Activated T-helper 2 cell treated with anti-CD3 and anti-CD28 coated beads, Interferon-gamma antibody, Interleukin-2, Interleukin-4, amounts not matched to agents 10 μg/mL and 5 μg/mL and 100 μg/mL, durations not matched to agents 14 hours and 24 hours and 36 hours (primary cell): ENCODE measurements around the gene BLZF1. TPM values are rescaled to one million over a fixed set of nuclear protein-coding genes. Genes with fewer than 3 reads are reported as not detected.
A peak's percentile ranks its signal among the peaks of the same experiment; 100 is the strongest.
"Not testable (repeated sequence)": the region's sequence is repeated elsewhere in the genome, so short reads cannot be mapped to it uniquely, and the experiment has no call there.

Experiments used
- DNase-seq: peaks from one replicate; pipeline ENCODE4 v3.0.0; 2021; ENCODE audit warnings: low spot score
- H3K27ac Mint-ChIP-seq: one replicate; pipeline ENCODE4 v1.8.0; 2021; ENCODE audit warnings: mixed read lengths
- H3K27me3 Mint-ChIP-seq: one replicate; pipeline ENCODE4 v1.8.0; 2021; ENCODE audit warnings: low read depth, mixed read lengths
- H3K36me3 Mint-ChIP-seq: one replicate; pipeline ENCODE4 v1.8.0; 2021; ENCODE audit warnings: low read depth, mixed read lengths
- H3K4me1 Mint-ChIP-seq: one replicate; pipeline ENCODE4 v1.8.0; 2021; ENCODE audit warnings: low read depth, mixed read lengths
- H3K4me3 Mint-ChIP-seq: one replicate; pipeline ENCODE4 v1.8.0; 2021; ENCODE audit warnings: low read depth, mild to moderate bottlenecking, moderate library complexity, mixed read lengths
- H3K9me3 Mint-ChIP-seq: one replicate; pipeline ENCODE4 v1.8.0; 2021; ENCODE audit warnings: mixed read lengths
- intact Hi-C: fragments of 100-400 bp; cut with micrococcal nuclease; formaldehyde crosslinking; loops from one replicate; pipeline ENCODE4 v1.15.1; 2023
- total RNA-seq: library from RNA; stranded (reverse); gene quantifications from 2 replicates; pipeline ENCODE4 v1.2.3, GENCODE V29; 2022

Gene BLZF1, protein sequence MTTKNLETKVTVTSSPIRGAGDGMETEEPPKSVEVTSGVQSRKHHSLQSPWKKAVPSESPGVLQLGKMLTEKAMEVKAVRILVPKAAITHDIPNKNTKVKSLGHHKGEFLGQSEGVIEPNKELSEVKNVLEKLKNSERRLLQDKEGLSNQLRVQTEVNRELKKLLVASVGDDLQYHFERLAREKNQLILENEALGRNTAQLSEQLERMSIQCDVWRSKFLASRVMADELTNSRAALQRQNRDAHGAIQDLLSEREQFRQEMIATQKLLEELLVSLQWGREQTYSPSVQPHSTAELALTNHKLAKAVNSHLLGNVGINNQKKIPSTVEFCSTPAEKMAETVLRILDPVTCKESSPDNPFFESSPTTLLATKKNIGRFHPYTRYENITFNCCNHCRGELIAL
- 11.8 and 11.9 TPM in 2 replicates for total RNA-seq

DNA sequence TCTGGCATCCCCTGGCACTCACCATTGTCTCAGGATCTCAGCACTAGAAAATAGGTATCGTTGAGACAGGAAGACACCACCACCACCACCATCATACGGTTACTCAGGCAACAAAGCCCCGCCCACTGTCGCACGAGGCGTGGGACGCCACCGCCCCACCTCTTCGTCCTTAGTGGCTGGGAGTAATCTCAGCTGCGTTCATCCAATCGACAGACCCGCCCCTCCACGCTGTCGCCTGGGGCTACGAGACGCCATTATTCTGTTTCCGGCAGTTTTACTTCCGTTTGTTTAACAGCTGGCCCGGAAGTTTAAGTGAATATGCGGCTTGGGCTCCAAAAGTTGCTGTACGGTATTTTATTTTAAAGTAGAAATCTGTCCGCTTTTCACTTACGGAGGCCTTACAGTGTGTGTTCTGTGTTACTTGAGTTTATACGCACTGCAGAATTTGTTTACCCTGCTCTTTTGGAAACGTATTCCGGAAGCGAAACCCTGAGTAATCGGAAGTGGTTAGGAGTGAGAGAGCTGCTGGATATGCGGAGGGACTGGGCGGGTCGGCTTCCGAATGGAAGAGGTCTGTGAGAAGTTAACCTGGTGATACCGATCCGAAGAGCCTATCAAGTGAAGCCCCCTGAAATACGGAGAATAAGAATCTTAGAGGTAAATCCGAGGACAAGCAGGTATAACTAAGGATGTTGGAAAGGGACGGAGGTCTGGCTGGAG is at the start of gene BLZF1, which contains the start of gene NME7:
Gene BLZF1, plus strand, starts transcription at position 510 of the 720 bp plus-strand sequence. CDS start 1,328 bp downstream, outside the sequence.
Gene NME7, minus strand, starts transcription at position 112 of the 720 bp plus-strand sequence. Its CDS starts 87 bp downstream, at position 25.
- H3K27me3 Mint-ChIP-seq = no peaks in the 10 kb centered on the region
- no peaks in the 10 kb centered on the region for H3K9me3 Mint-ChIP-seq

DNA sequence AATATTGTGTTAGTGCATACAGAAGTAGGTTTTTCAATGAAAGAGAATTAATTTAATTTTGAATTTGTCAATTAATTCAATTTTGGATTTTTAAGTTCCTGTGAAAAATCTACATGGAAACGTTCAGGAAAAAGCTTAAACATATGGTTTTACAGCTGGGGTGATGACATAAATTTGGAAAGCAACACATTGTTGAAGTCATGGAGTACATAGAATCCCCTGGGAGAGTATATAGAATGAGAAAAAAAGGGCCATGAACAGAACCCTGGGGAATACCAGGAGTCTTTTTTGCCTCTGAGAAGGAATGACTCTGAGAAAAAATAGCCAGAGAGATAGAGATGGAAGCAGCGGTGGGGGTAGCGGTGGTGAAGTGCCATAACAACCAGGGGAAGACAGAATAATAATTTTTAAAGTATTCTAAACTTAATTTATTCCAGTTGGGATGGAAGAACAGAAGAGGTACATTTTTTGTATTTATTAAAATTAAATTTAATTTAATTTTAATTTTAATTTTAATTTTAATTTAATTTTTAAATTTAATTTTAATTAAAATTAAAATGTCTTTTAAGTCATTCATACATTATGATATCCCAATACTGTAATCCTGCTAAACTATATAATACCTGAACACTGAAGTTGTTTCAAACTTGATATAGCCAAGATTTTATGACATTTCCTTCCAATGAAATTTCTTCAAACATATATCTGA is 49.3 kb upstream of the BLZF1 start:
- peaks cover 8% of the 10 kb centered on the region for H3K4me1 Mint-ChIP-seq
- H3K9me3 Mint-ChIP-seq = no peaks in the 10 kb centered on the region
- intact Hi-C loops = no loop called here
- no peak overlapping the region for H3K4me3 Mint-ChIP-seq
- no peaks in the 10 kb centered on the region for H3K27me3 Mint-ChIP-seq
- no peak for DNase-seq
- H3K36me3 Mint-ChIP-seq = peaks cover 16% of the 10 kb centered on the region
- H3K27ac Mint-ChIP-seq = no peak overlapping the region

More for the DNA sequence above, at the start of gene BLZF1, which contains the start of gene NME7:
- H3K36me3 Mint-ChIP-seq = peaks cover 32% of the 10 kb centered on the region
- H3K4me1 Mint-ChIP-seq = peaks cover 34% of the 10 kb centered on the region
- DNase-seq = peak; percentile 98
- peak within 1 kb of the TSS; percentile 21 for H3K27ac Mint-ChIP-seq
- intact Hi-C loops = loop anchor here (1.0 to 5.0 kb wide), 15 partner anchors 22 to 1131 kb away; partner anchors contain the start of genes ATP1B1, F5, KIFAP3 and SCYL3
- H3K4me3 Mint-ChIP-seq = peak within 1 kb of the TSS; percentile 67

DNA sequence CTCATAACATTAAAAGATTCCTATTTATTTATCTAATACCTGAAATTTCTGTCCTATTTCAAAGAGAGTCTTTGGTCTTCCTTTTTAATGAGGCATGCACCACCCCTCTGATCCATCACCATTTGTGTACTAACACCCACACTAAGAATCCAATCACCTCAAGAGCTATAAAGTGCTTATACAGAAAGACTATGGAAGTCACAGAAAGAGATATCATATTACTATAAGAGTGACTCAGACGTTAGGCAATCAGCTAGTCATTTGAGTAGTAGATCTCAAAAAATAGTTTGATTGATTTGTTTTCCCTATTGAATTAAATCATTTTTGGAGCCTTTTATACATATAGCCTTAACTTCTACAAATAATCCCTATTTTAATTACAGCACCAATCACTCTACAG is 46.5 kb upstream of the BLZF1 start:
- Mint-ChIP-seq H3K36me3 (peaks cover 16% of the 10 kb centered on the region), H3K4me3 (no peak overlapping the region), H3K4me1 (peaks cover 11% of the 10 kb centered on the region), H3K27me3 (no peaks in the 10 kb centered on the region), H3K27ac (no peak overlapping the region), H3K9me3 (no peaks in the 10 kb centered on the region)
- no peak for DNase-seq
- intact Hi-C loops = loop anchor here (5.0 to 10.0 kb wide), 2 partner anchors 834 to 857 kb away; no protein-coding TSS in a partner anchor

DNA sequence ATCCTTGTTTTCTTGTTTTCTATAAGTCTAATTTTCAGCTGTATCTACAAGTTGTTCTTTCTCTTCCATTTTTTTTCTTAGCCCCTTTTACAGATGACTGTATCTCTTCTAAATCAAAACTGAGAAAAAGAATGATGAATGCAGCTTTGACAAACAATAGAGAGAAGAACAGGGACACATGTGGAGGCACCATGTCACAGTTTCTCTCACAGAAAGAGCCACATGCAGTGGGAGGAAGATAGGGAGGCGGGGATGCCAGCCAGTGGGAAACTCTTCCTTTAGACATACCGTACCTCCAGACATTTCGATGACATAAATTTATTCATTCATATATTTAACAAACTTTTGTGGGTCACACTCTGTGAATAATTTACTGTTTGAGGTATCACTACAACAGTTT is 45.9 kb upstream of the BLZF1 start:
- no peaks in the 10 kb centered on the region for H3K27me3 Mint-ChIP-seq
- intact Hi-C loops = loop anchor here (5.0 to 10.0 kb wide), 2 partner anchors 835 to 857 kb away; no protein-coding TSS in a partner anchor

DNA sequence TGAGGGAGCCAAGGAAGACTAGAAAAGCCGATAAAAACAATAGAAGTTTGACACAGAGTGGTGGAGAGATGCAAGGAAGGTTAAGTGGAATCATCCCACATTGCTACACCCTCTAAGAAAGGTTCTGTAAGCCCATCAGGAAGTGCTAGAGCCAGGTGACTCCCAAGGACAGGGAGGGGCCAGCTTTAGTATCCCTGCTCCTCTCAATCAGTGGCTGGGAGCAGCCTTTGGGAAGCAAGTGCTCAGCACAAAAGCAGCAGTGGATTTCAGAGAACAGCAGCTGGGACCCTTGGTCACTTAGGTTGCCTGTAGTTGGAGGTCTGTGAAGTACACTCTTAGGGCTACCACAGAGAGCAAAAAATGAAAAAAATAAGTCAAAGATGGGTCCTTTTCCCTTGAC is 42.9 kb upstream of the BLZF1 start:
- Mint-ChIP-seq H3K27ac (no peak overlapping the region), H3K9me3 (peaks cover 15% of the 10 kb centered on the region), H3K4me1 (peaks cover 23% of the 10 kb centered on the region), H3K4me3 (no peak overlapping the region), H3K27me3 (no peaks in the 10 kb centered on the region), H3K36me3 (peaks cover 27% of the 10 kb centered on the region)
- no peak for DNase-seq
- intact Hi-C loops = loop anchor here (10.0 kb wide), 1 partner anchor 860 kb away; no protein-coding TSS in a partner anchor

More for the DNA sequence above, 45.9 kb upstream of the BLZF1 start:
- Mint-ChIP-seq H3K9me3 (no peaks in the 10 kb centered on the region), H3K36me3 (peaks cover 16% of the 10 kb centered on the region), H3K4me1 (peaks cover 17% of the 10 kb centered on the region), H3K4me3 (no peak overlapping the region), H3K27ac (no peak overlapping the region)
- DNase-seq = no peak

DNA sequence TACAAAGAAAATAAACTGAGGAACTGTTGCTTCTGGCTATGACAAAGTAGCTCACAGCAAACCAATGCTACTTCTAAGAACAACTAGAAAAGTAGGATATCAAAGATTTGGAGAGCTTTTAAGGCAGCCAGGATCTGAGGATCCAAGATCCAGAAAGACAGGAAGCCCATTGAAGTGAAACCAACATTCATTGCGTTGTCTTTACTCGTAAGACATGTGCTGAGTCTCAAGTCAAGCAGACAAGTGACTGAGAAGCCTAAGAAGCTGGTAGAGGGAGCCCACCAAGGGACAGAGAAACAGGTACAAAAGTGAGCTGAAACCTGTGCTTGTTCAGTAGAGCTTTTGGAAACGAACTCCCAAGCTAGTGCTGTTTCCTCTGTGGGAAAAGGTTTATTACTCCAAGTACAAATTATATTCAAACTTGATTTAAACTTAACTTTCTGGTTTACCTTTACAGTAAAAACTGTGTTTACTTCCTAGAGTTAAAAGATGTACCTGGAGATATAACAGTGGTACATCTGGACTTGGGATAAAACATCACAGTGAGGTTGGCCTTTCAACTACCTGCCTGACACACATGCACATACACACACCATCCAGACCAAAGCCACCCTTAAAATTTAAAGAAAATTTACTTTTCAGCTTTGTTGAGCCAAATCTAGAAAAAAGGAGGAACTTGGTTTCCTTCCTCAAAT is 41.6 kb upstream of the BLZF1 start:
- Mint-ChIP-seq H3K4me1 (peaks cover 23% of the 10 kb centered on the region), H3K27me3 (no peaks in the 10 kb centered on the region), H3K36me3 (peaks cover 34% of the 10 kb centered on the region), H3K27ac (no peak overlapping the region), H3K4me3 (no peak overlapping the region), H3K9me3 (peaks cover 26% of the 10 kb centered on the region)
- DNase-seq = no peak
- intact Hi-C loops = loop anchor here (2.0 to 10.0 kb wide), 2 partner anchors 14 to 862 kb away; no protein-coding TSS in a partner anchor

DNA sequence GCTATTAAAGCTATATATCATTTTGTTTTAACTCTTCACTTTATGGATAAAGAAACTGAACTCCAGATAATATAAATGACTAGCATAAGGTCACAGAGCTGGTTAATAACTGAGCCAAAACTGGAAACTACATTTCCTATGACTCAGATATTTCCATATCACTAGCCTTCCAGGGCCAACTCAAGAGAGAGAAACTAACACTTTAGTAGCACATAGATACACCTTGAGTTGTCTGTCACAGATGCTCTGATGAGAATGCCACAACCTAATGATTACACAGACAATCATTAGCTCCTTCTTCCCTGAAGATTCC is 41.1 kb upstream of the BLZF1 start:
- no peak overlapping the region for H3K27ac Mint-ChIP-seq
- peaks cover 29% of the 10 kb centered on the region for H3K36me3 Mint-ChIP-seq
- intact Hi-C loops = loop anchor here (2.0 to 10.0 kb wide), 2 partner anchors 14 to 862 kb away; no protein-coding TSS in a partner anchor
- no peak overlapping the region for H3K4me3 Mint-ChIP-seq
- H3K9me3 Mint-ChIP-seq = peaks cover 29% of the 10 kb centered on the region
- no peak for DNase-seq
- peaks cover 20% of the 10 kb centered on the region for H3K4me1 Mint-ChIP-seq
- no peaks in the 10 kb centered on the region for H3K27me3 Mint-ChIP-seq

DNA sequence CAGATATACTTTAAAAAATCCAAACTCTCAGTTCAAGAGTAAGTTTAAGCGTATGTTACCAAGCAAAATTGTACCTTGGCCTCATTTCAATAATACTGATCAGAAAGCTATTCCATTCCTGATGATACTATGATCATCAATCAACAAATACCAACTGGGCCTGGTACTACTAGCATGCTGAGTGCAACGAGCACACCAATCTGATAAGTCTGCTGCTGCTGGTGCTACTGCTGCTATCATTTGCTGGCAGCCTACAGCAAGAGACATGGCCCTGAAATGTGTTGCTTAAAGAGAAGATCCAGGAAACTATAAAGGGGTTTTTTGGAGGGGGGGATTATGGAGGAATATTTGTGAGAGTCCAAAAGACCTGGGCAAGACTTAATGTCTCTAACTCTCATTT is 40.1 kb upstream of the BLZF1 start:
- Mint-ChIP-seq H3K4me3 (no peak overlapping the region), H3K36me3 (peaks cover 32% of the 10 kb centered on the region)
- no peak for DNase-seq

DNA sequence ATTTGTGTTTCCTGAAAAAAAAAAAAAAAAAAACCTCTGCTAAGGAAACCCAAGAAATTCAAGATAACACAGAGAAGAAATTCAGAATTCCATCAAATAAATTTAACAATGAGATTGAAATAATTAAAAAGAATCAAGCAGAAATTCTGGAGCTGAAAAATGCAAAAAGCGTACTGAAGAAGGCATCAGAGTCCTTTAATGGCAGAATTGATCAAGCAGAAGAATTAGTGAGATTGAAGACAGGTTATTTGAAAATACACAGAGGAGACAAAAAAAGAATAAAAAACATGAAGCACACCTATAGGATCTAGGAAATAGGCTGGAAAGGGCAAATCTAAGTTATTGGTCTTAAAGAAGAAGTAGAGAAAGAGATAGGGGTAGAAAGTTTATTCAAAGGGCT is 38.6 kb upstream of the BLZF1 start:
- intact Hi-C loops = loop anchor here (10.0 kb wide), 1 partner anchor 865 kb away; no protein-coding TSS in a partner anchor
- Mint-ChIP-seq H3K27me3 (no peaks in the 10 kb centered on the region), H3K4me3 (no peak overlapping the region), H3K4me1 (peaks cover 28% of the 10 kb centered on the region), H3K36me3 (peaks cover 44% of the 10 kb centered on the region), H3K9me3 (peaks cover 40% of the 10 kb centered on the region), H3K27ac (no peak overlapping the region)
- no peak for DNase-seq

More for the DNA sequence above, 40.1 kb upstream of the BLZF1 start:
- H3K9me3 Mint-ChIP-seq = peaks cover 36% of the 10 kb centered on the region
- peaks cover 18% of the 10 kb centered on the region for H3K4me1 Mint-ChIP-seq
- no peaks in the 10 kb centered on the region for H3K27me3 Mint-ChIP-seq
- intact Hi-C loops = loop anchor here (2.0 to 10.0 kb wide), 2 partner anchors 15 to 863 kb away; no protein-coding TSS in a partner anchor
- H3K27ac Mint-ChIP-seq = no peak overlapping the region

DNA sequence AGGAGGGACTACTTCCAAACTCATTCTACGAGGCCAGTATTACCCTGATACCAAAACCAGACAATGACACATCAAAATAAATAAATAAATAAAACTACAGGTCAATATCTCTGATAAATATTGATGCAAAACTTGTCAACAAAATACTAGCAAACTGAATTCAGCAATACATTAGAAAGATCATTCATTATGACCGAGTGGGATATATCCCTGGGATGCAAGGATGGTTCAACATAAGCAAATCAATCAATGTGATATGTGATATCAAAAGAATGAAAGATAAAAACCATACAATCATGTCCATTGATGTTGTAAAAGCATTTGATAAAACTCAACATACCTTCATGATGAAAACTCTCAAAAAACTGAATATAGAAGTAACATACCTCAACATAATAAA is 37.1 kb upstream of the BLZF1 start:
- peaks cover 49% of the 10 kb centered on the region for H3K9me3 Mint-ChIP-seq
- no peak for DNase-seq
- intact Hi-C loops = no loop called here
- H3K27me3 Mint-ChIP-seq = no peaks in the 10 kb centered on the region
- peaks cover 30% of the 10 kb centered on the region for H3K4me1 Mint-ChIP-seq
- H3K4me3 Mint-ChIP-seq = no peak overlapping the region
- H3K27ac Mint-ChIP-seq = no peak overlapping the region
- H3K36me3 Mint-ChIP-seq = peaks cover 57% of the 10 kb centered on the region

DNA sequence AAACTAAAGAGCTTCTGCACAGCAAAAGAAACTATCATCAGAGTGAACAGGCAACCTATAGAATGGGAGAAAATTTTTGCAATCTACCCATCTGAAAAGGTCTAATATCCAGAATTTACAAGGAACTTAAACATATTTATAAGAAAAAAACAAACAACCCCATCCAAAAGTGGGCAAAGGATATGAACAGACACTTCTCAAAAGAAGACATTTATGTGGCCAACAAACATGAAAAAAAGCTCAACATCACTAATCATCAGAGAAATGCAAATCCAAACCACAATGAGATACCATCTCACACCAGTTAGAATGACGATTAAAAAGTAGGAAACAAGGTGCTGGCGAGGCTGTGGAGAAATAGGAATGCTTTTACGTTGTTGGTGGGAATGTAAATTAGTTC is 33.3 kb upstream of the BLZF1 start:
- intact Hi-C loops, H3K27ac Mint-ChIP-seq, H3K27me3 Mint-ChIP-seq, DNase-seq, H3K4me3 Mint-ChIP-seq: not testable (repeated sequence)
- H3K9me3 Mint-ChIP-seq = peaks cover 51% of the 10 kb centered on the region
- H3K36me3 Mint-ChIP-seq = peaks cover 64% of the 10 kb centered on the region
- peaks cover 22% of the 10 kb centered on the region for H3K4me1 Mint-ChIP-seq
